ENCODE results near the gene ARHGAP23.

DNA sequence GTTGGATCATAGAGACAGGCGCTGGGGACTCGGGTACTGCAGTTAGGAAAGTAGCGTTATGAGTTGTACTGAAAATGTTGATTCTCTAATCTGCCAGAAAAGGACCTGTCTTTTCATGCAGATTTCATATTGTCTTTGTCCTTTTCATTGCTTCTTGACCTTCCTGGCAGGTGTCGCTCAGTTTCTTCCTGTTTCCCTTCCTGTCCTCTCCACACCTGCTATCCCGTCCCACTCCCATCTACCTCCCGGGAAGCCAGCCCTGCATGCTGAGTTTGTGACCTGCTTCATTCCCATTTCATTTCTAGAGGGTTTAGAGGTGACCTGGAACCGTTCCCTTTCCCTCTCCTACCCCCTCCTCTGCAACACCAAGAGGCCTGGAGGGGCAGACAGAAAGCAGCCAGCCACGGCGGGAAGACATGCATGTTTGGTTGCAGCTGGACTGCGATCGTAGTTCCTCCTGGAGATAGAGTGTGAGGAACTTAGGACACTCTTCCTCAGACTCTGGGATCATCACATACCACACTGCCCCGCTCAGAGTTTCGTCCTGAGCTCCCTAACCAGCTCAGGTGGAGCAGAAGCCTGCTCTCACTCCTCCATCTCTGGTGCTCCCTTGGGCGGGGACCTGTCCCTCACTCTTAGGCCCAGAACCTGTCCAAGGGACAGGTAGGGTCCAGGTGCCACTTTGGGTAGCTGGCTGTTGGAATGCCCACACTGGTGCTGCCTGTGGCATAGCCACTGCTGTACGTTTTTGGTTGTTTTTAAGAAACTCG is 23.9 kb upstream of the ARHGAP23 start:
- TF ChIP-seq, protein P1, sequence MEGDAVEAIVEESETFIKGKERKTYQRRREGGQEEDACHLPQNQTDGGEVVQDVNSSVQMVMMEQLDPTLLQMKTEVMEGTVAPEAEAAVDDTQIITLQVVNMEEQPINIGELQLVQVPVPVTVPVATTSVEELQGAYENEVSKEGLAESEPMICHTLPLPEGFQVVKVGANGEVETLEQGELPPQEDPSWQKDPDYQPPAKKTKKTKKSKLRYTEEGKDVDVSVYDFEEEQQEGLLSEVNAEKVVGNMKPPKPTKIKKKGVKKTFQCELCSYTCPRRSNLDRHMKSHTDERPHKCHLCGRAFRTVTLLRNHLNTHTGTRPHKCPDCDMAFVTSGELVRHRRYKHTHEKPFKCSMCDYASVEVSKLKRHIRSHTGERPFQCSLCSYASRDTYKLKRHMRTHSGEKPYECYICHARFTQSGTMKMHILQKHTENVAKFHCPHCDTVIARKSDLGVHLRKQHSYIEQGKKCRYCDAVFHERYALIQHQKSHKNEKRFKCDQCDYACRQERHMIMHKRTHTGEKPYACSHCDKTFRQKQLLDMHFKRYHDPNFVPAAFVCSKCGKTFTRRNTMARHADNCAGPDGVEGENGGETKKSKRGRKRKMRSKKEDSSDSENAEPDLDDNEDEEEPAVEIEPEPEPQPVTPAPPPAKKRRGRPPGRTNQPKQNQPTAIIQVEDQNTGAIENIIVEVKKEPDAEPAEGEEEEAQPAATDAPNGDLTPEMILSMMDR (conservative IDR thresholded peaks at IDR 0.05) = no peak
- TF ChIP-seq EZH2 (IDR thresholded peaks at IDR 0.05; ENCODE audit: low read depth) = no peak
